ENCODE data around the gene PIAS3.
"Not testable (repeated sequence)": the region's sequence is repeated elsewhere in the genome, so short reads cannot be mapped to it uniquely, and the experiment has no call there.

PIAS3 gene

GRCh38 chr1:145812977-145813810 lies 45.7 kb downstream of the PIAS3 start:
- not testable (repeated sequence) for H3K9ac ChIP-seq (ENCODE audit: insufficient read length, low read depth); H3K27me3 ChIP-seq (ENCODE audit: insufficient read depth, insufficient read length); H3K4me3 ChIP-seq (ENCODE audit: insufficient read length, low read depth); H3K9me3 ChIP-seq (ENCODE audit: insufficient read depth, low read length); H3K4me1 ChIP-seq (ENCODE audit: insufficient read depth, insufficient read length); DNase-seq (ENCODE audit: low read depth, low spot score); H3K36me3 ChIP-seq (ENCODE audit: insufficient read depth, insufficient read length, low read length)

GRCh38 chr1:145806844-145807243 lies 52.0 kb downstream of the PIAS3 start:
- no peak overlapping the region for H3K4me3 ChIP-seq (ENCODE audit: insufficient read length, low read depth)
- TF ChIP-seq ZNF274 (IDR thresholded peaks at IDR 0.05; ENCODE audit: low read depth, low read length): no peak
- TF ChIP-seq SUZ12 (IDR thresholded peaks at IDR 0.05; ENCODE audit: extremely low read depth, insufficient read depth, insufficient read length): no peak
- no peak for TF ChIP-seq YY1 (IDR thresholded peaks at IDR 0.05; ENCODE audit: insufficient read depth, insufficient read length)
- no peak overlapping the region for H3K9ac ChIP-seq (ENCODE audit: insufficient read length, low read depth)
- H3K27me3 ChIP-seq (ENCODE audit: insufficient read depth, insufficient read length): no peaks in the 10 kb centered on the region
- DNase-seq (ENCODE audit: low read depth, low spot score): no peak
- no peaks in the 10 kb centered on the region for H3K4me1 ChIP-seq (ENCODE audit: insufficient read depth, insufficient read length)
- peaks cover 5% of the 10 kb centered on the region for H3K36me3 ChIP-seq (ENCODE audit: insufficient read depth, insufficient read length, low read length)
- H3K9me3 ChIP-seq (ENCODE audit: insufficient read depth, low read length): no peaks in the 10 kb centered on the region

GRCh38 chr1:145806408-145806807 lies 52.5 kb downstream of the PIAS3 start:
- Histone ChIP-seq H3K4me1 (ENCODE audit: insufficient read depth, insufficient read length) (no peaks in the 10 kb centered on the region), H3K9ac (ENCODE audit: insufficient read length, low read depth) (no peak overlapping the region), H3K9me3 (ENCODE audit: insufficient read depth, low read length) (no peaks in the 10 kb centered on the region), H3K36me3 (ENCODE audit: insufficient read depth, insufficient read length, low read length) (peaks cover 5% of the 10 kb centered on the region), H3K4me3 (ENCODE audit: insufficient read length, low read depth) (no peak overlapping the region), H3K27me3 (ENCODE audit: insufficient read depth, insufficient read length) (no peaks in the 10 kb centered on the region)
- DNase-seq (ENCODE audit: low read depth, low spot score): no peak
- no peak for TF ChIP-seq ZNF274 (IDR thresholded peaks at IDR 0.05; ENCODE audit: low read depth, low read length)

GRCh38 chr1:145805057-145805456 lies 53.8 kb downstream of the PIAS3 start:
- Histone ChIP-seq H3K27me3 (ENCODE audit: insufficient read depth, insufficient read length) (no peaks in the 10 kb centered on the region), H3K9me3 (ENCODE audit: insufficient read depth, low read length) (no peaks in the 10 kb centered on the region), H3K9ac (ENCODE audit: insufficient read length, low read depth) (no peak overlapping the region), H3K36me3 (ENCODE audit: insufficient read depth, insufficient read length, low read length) (peaks cover 5% of the 10 kb centered on the region), H3K4me1 (ENCODE audit: insufficient read depth, insufficient read length) (no peaks in the 10 kb centered on the region), H3K4me3 (ENCODE audit: insufficient read length, low read depth) (no peak overlapping the region)
- DNase-seq (ENCODE audit: low read depth, low spot score): no peak
- TF ChIP-seq SUZ12 (IDR thresholded peaks at IDR 0.05; ENCODE audit: extremely low read depth, insufficient read depth, insufficient read length) (no peak), ZNF274 (IDR thresholded peaks at IDR 0.05; ENCODE audit: low read depth, low read length) (no peak)

GRCh38 chr1:145804235-145805045 lies 54.4 kb downstream of the PIAS3 start:
- H3K9me3 ChIP-seq (ENCODE audit: insufficient read depth, low read length): no peaks in the 10 kb centered on the region

GRCh38 chr1:145799806-145800205 lies 59.1 kb downstream of the PIAS3 start:
- Histone ChIP-seq H3K9ac (ENCODE audit: insufficient read length, low read depth) (no peak overlapping the region), H3K27me3 (ENCODE audit: insufficient read depth, insufficient read length) (no peaks in the 10 kb centered on the region), H3K4me1 (ENCODE audit: insufficient read depth, insufficient read length) (no peaks in the 10 kb centered on the region), H3K9me3 (ENCODE audit: insufficient read depth, low read length) (peaks cover 36% of the 10 kb centered on the region), H3K4me3 (ENCODE audit: insufficient read length, low read depth) (no peak overlapping the region), H3K36me3 (ENCODE audit: insufficient read depth, insufficient read length, low read length) (peaks cover 2% of the 10 kb centered on the region)
- TF ChIP-seq YY1 (IDR thresholded peaks at IDR 0.05; ENCODE audit: insufficient read depth, insufficient read length): no peak
- no peak for TF ChIP-seq SUZ12 (IDR thresholded peaks at IDR 0.05; ENCODE audit: extremely low read depth, insufficient read depth, insufficient read length)
- no peak for TF ChIP-seq ZNF274 (IDR thresholded peaks at IDR 0.05; ENCODE audit: low read depth, low read length)
- DNase-seq (ENCODE audit: low read depth, low spot score): no peak

More at GRCh38 chr1:145804235-145805045, 54.4 kb downstream of the PIAS3 start:
- TF ChIP-seq ZNF274 (IDR thresholded peaks at IDR 0.05; ENCODE audit: low read depth, low read length) (no peak), YY1 (IDR thresholded peaks at IDR 0.05; ENCODE audit: insufficient read depth, insufficient read length) (no peak), SUZ12 (IDR thresholded peaks at IDR 0.05; ENCODE audit: extremely low read depth, insufficient read depth, insufficient read length) (no peak)
- Histone ChIP-seq H3K27me3 (ENCODE audit: insufficient read depth, insufficient read length) (no peaks in the 10 kb centered on the region), H3K4me3 (ENCODE audit: insufficient read length, low read depth) (no peak overlapping the region), H3K36me3 (ENCODE audit: insufficient read depth, insufficient read length, low read length) (peaks cover 5% of the 10 kb centered on the region), H3K4me1 (ENCODE audit: insufficient read depth, insufficient read length) (no peaks in the 10 kb centered on the region), H3K9ac (ENCODE audit: insufficient read length, low read depth) (no peak overlapping the region)
- DNase-seq (ENCODE audit: low read depth, low spot score): no peak
